ENCODE results near the gene MACO1.
A peak's percentile ranks its signal among the peaks of the same experiment; 100 is the strongest.

The MACO1 gene

DNA sequence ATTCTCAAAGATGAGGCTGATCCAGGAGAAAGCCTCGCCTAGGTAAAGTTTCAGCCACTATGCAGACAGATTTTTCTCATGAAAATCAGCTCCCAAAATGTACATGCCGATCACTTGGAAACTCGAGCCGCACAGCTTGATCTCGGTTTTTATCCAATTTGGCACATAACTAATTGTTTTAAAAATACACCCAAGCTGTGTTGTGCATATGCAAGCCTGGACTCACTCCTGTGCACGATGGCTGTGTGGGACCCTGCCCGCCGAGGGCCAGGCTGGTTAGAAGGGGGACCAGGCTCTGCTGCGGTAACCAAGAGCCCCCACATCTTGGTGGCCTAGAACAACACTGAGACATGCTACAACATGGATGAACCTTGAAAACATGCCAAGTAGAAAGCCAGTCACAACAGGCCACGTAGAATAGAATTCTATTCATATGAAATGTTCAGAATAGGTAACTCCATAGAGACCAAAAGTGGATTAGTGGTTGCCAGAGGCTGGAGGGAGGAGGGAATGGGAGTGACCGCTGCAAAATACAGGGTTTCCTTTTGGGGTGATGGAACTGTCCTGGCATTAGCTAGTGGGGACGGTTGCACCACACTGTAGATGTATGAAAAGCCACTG, 96.6 kb downstream of the MACO1 start:
- no peak for DNase-seq

DNA sequence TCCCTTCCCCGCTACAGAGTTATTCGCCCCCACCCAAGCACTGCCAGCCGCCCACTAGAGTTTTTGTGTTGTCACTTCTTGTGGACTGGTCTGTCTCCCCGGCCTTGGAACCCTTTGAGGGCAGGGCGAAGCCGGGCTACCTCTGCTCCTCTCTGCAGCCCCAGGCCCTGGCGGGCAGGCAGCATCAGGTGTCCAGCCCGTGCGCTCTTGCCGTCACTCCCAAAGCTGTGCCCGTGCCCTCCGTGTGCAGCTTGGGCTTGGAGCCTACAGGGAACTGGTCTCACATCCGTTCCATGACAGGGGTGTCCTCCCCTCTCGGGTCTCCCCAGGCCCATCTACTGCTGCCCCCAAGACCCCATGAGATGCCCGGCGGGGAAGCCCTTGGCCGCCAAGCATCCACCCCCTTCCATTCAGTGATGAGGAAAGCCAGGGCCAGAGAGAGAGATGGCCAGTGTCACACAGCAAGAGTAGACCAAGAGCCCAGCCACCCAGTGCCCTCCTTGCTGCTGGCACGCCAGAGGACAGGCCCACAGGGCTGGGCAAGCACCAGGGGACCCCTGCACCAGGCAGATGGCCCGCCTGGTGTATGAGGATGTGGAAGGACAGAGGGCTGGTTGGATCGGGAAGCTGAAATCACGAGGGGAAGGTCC, 97.4 kb downstream of the MACO1 start:
- DNase-seq = no peak

DNA sequence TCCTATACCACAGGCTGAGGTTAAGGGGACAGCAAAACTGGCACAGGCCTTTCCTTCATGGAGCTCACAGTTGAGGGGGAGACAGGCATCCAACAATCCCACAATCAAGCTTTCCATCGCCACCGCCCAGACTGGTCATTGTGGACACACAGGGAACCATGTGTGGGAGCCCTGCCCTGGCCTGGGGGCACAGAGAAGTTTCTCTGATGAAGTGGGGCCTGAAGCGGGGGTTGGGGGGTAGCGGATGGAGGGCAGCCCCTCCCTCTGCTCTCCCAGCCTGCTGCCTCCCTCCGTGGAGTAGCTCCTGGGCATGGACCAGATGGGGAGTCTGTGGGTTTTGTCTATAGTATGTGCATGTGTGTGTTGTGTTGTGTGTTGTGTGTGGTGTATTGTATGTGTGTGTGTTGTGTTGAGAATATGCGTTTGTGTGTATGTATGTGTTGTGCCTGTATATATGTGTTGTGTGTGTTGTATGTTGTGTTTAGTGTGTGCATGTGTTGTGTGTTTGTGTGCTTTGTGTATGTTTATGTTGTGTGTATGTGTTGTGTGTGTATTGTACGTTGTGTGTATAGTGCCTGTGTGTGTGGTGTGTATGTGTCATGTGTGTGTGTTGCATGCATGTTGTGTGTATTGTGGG, 98.3 kb downstream of the MACO1 start:
- no peak for DNase-seq

DNA sequence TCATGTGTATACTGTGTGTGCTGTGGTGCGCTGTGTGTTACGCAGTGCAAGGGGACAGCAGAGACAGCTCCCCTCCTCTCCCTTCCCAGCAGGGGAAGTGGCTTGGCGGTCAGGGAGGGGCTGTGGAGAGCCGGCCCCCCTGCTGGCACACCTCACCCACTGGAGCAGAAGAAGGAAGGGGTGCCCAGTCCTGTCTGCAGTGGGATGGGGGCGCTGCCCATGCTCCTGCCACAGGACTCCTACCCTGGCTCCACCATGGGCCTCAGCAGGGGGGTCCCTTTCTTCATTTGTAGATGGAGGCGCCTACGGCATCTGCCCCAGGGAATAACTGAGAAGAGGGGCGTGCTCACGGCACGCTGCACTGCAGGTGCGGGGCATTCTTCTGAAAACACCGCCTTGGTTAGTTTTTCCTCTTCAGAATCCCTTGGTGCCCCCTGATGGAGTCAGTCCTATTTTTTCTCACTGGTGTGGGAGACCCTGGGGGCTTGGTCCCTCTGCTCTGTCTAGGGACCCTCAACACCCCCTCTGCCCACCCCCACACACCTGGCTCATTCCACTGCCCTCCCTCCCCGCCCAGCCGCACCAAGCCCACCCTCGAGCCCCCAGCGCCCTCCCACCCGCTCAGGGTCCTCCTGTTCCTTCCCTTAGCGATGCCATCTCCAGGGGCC, 99.0 kb downstream of the MACO1 start:
- DNase-seq = no peak

DNA sequence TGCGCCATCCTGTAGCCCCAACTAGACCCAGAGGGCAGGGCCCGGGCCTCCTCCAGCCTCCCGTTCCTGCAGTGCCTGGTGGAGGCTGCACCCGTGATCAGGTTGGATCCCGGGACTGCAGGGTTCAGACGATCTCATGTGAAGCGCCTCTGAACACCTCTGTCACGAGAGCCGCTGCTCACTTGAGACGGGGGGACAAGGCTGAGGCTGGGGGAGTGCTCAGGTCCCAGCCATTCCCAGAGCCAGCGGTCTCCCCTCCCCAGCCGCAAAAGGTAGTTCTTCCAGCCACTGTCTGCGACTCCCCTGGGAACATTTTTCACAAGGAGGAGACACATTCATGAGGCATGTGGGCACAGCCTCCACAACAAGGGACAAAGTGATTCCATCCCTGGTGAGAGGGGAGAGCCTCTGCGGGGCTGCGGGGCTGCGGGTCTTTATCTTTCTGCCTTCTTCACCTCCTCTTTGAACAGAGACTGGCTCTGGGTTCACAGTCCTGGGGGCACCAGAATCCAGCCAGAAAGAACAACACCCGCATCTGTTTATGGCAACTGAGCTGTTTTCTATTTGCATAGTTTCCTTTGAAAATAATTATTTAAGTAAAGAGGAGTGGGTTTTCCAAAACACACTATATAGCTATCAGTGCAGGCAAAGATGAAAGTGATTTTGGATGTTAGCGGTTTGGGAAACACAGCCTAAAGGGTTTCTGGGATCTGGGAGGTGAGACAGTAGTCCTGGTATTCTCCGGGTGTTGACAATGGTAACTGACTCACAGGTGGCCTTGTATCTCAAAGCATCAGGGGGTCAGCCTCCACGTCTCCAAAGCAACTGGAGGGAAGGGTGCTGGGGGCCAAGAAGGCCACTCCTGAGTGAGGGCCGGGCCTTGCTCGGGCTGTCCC, 99.7 kb downstream of the MACO1 start:
- no peak for DNase-seq

DNA sequence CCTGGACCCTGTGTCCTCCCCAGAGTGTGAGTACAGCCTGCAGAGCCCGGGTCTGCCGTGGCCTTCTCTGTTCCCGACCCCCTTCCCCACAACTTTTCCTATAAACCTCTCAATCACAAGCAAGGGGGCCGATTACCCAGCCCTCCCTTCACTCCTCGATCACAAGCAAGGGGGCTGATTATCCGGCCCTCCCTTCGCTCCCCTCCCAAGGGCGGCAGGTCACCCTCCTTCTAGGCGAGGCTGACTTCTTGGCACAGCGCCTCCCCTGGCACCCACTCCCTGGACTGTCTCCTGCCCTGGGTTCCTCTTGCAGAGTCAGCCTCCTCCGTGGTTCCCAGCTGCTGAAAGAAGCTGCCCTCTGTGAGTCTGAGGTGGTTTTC, 100.4 kb downstream of the MACO1 start:
- DNase-seq = no peak

DNA sequence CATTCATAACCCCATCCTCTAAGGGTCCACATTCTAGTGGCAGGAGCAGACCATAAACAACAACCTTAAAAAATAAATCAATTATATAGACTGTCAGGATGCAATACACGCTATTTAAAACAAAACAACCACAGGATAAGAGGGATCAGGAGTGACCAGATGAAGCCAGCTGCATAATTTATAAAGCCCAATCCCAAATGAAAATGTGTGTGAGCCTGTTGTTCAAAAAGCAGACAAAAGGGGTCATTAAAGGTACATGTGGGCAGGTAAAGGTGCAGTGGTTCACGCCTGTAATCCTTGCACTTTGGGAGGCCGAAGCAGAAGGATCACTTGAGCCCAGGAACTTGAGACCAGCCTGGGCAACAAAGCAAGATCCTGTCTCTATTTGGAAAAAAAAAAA, 102.3 kb downstream of the MACO1 start:
- DNase-seq = no peak

DNA sequence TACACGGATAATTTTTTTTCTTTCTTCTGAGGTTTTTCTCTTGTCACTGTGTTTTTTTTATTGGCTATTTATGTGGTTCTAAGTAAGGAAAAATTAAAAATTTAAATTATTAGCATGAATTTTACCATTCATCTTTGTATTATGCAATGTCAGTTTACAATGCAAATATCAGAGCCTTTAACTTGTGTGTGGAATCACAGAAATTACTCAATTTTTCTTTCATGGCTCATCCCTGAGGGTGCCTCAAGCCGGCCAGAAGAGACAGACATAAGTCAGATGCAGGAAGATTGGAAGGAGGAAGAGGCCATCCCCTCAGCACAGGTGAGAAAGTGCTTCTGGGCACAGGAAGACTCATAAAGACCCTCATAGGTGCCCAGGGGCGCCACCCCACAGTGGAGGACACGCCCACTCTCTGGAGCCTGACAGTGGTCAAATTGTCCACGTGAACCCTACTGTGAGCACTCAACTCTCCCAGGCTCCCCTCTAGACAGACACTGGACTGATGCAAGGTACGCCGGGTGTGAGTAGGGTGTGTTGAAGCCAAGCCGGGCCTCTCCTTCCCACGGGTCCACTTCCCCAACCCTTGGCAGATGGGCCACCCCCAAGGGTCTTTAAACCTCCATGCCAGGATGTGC, 103.2 kb downstream of the MACO1 start:
- DNase-seq = no peak

DNA sequence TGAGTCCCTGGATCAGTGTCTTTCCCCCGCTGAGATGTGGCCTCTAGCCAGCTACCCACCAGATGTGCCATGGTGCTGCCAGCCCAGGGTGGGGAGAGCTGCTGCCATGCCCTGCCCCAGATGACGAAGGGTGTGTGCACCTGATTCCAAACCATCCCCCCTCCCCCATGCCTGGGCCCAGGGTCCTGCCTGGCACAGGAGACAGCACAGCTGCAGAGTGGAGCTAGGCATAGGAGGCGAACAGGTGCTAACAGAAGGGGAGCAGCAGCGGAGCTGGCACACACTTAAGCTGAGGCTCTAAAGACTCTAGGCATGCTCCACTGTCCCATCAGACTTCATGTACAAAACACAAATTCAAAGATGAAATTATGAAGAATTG, 103.7 kb downstream of the MACO1 start:
- DNase-seq = no peak

DNA sequence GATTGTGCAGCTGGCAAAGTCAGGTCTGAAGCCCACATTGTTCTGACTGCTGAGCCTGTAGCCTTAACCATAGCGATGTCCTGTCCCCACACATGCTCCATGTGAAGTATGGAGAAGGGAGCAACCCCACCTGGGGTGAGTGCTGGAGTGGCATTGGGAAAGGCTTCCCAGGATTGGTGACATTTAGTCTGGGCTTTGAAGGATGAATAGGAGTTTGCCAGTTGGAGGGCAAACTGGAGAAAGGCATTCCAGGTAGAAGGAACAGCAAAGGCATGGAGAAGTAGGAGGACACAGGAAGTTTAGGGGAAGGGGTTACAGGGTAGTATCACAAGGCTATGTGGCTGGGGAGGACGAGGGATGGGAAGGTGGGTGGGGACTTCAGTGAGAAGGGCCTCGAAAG, 105.4 kb downstream of the MACO1 start:
- no peak for DNase-seq

DNA sequence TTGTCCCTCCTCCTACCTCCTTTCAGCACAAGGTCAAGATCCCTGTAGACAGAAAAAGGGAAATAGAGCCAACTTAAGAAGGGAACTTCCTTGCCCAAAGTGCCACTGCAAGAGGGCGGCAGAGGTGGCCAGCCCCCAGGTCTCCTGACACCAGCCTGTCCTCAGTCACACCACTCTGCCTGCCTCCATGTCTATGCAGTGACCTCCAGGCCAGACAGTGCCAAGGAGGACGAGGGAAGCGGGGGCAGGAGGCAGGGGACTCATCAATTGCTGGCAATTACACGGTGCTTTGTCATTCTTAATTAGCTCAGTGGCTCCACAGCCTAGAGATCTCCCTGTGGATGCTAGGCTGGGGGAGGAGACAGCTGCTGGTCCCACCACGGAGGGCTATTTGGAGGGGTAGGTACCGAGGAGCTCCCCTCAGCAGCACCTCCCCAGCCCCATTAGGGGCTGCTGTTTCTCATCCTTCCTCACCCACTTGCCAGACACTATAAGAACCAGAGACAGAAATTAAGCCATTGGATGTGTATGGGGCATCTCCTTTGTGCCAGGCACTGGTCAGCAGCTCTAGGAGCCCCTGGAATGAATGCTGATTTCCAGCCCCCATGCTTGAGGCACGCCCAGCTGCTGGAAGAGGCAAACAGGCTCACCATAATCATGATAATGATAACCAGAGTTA, 106.6 kb downstream of the MACO1 start:
- no peak for DNase-seq

DNA sequence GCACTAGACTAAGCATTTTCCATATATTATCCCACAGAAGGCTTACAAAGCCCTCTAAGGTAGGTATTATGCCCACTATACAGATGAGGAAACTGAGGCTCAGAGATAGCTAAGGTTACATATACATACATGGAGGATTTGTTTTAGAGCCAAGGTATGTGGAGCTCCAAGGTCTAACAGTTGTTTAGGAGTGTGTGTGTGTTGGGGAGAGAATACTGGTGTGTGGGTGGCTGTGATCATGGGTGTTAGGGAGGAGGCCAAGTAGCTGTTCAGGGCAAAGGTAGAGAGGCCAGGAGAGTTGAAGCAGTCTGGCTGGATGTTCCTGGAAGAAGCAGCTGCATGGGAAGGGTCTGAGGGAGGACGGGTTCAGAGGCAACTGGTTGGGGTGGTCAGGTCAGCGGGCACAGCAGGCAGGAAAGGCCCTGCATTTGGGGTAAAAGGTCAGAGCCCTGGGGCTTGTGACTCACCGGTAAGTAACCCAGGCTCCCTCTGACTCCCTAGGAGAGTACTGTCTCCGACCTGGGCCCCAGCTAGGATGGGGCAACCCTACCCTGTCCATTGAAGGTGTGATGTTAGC, 107.6 kb downstream of the MACO1 start:
- no peak for DNase-seq

DNA sequence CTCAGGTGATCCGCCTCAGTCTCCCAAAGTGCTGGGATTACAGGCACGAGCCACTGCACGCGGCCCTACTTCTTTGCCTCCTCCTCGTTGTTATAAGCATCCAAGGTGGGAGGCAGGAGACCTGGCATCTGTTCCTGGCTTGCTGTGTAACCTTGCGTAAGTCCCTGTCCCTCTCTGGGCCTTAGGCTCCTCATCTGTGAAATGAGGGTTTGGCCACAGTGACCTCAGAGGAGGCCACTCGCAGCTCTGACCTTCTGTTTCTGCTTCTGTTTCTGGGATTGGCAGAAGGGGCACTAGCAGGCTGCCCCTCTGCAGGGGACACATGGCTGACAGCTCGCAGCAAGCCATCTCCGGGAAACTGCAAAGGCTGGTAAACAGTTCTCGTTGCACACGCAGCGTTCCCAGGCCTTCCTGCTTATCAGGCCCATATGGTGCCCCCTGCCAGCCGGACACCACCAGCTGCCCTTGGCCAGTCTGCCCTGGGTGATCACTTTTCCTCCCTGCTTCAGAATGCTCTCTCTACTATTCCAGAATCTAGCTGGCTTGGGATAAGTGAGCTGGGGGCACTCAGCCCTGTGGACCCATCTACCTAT, 110.1 kb downstream of the MACO1 start:
- DNase-seq = no peak

DNA sequence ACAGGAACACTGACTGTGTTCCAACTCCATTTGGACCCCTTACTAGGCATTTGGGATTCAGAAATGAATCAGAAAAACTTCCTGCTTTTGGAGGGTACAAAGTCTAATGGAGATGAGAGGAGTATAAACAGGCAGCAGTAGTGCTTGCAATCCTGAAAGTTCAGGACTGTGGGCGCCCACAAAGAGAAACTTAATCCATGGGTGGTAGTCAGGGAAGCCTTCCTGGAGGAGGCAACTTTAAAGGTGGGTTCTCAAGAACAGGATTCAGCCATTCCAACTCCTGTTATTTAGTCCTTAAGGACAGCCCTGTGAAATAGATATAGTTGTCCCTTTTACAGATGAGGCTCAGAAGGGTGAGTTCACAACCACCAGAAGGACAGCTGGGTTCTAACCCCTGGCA, 110.7 kb downstream of the MACO1 start:
- DNase-seq = no peak

DNA sequence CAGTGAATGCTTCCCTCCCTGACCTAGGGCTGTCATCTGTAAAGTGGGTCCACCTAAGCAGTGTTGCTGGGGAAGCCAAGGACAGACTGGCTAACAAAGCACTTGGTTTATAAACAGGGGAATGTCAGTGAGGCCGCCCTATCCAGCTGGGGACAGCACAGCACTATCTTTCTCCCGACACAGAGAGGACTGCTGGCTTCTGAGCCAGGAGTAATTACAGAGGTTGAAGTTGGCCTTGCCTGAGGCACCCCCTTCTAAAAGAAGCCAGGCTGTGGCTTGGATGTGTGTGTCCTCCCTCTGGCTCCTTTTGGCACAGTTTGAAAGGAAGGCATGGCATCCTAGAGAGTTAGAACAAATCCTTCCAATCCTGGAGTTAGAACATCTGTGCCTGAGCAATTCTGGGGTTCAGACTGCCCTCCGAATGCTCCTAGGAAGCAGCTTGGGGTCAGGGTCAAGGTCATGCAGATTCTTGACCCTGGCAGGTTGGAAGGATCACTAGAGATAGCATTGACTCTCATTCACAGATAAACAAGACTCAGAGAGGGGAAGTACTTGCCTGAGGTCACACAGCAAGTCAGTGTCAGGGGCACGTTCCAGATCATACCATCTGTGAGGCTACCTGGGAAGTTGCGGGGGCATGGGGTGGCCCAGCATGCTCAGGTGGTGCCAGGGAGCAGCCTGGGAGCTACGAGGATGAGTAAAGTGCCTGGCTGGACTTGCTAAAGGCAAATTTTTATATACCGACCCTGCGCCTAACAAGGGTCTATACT, 111.4 kb downstream of the MACO1 start:
- no peak for DNase-seq

DNA sequence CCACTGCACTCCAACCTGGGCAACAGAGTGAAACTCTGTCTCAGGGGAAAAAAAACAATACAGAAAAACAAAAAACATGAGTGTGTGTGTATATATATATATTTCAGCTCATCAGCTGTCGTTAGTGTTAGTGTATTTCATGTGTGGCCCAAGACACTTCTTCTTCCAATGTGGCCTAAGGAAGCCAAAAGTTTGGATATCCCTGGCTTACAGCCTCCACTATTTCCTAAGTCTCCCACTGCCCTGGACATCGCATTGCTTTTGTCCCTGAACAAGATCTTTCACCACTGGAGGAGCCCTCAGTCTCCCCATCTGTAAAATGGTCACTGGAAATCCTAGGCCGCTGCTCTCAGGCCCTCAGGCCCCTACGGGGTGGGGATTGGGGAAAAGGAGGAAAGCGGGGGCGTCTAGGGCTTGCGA, 112.3 kb downstream of the MACO1 start:
- DNase-seq = no peak

DNA sequence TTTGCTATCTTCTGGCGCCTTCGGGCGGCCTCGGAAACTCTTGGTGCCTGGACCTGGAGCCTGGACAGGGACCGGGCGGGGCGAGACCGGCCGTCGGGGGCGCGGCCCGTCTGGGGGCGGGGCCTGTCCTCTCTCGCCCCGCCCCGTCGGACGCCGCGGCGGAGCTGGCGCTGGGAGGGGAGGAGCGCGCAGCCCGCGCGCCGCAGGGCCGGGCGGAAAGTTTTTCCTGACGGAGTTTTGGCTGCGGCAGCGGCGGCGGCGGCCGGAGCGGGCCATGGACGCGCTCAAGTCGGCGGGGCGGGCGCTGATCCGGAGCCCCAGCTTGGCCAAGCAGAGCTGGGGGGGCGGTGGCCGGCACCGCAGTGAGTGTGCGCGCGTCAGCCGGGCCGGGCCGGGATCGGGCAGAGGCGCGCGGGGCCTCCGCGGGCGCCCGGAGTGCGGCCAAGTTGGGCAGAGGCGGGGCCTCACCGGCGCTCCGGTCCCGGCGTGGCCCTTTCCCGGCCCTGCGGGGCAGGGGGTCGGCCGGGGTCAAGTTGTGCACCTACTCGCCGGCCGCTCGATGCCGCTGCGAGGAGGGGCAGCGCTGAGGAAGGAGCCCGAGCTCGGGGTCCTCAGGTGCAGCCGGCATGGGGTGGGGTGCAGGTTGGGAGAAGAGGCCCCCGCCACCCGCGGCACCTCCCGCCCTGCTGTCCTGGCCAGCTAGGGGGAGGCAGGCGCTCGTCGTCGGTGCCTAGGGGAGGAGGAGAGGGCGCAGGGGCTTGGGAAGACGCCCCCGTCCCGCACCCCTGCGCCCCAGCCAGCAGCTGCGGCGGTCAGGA, 112.9 kb downstream of the MACO1 start, which contains the start of gene LDLRAP1:
Gene LDLRAP1, plus strand, starts transcription at position 182 of the 818 bp plus-strand sequence. Its CDS starts 93 bp downstream, at position 275.
- DNase-seq = peak; percentile 46

DNA sequence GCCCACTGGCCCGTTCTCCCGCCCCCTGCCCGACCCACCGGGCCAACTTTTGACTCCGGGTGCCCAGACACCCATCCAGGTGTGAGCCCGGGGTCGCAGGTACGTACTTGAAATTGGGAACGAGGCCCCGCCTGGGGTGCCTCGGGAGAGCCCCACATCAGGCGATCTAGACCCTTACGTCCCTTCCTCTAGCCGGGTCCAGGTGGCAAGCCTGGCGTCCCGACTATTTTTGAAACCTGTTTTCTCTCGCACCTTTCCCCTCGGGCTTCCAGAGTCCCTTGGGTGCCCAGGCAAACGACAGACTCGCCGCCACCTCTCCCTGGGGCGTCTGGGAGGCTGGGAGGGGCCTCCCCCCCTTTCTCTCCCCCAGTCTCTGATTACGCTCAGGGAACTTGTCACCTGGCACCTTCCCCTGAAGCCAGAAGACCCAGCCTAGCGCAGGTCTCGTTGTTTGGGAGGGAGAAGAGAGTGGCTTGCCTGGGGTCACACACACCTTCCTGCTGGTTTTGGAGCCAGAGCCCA, 113.6 kb downstream of the MACO1 start:
- DNase-seq = no peak

DNA sequence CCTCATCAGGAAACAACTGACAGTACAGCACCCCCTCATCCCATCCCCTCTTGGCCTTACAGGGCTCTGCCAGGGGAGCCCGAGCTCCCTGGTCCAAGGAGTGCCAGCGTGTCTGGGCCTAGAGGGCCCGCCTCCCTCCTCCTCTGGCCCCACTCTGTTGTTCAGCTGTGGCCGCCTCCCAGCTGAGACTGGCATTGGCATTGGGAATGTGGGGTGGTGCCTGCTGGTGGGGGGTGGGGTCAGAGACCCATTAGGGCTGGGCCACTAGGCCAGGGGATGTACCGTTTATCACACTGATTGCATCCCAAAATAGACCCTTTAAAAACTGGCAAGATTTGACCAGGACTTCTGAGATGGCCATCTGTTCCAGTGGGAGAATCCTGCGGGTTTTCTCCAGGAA, 114.1 kb downstream of the MACO1 start:
- no peak for DNase-seq

Measured in GDM1 (cell line).